ENCODE results near the gene NUP210. TPM values are rescaled to one million over a fixed set of nuclear protein-coding genes. Genes with fewer than 3 reads are reported as not detected.
A peak's percentile ranks its signal among the peaks of the same experiment; 100 is the strongest.

Gene NUP210
- total RNA-seq, 3 donors from 2014 or later (not counting 1 experiment from before 2014, with no cell fraction given) = 156 to 194 (median 179) TPM

- no peaks in the 10 kb centered on the region for H3K9me3 Mint-ChIP-seq
- Histone ChIP-seq H3K27me3 (ENCODE audit: control insufficient read depth, insufficient read depth, low read length) (no peaks in the 10 kb centered on the region), H3K36me3 (ENCODE audit: control insufficient read depth, insufficient read depth, low read length) (peaks cover 93% of the 10 kb centered on the region), H3K9me3 (ENCODE audit: control insufficient read depth, insufficient read depth, low read length) (no peaks in the 10 kb centered on the region), H3K27ac (ENCODE audit: low read length) (no peak overlapping the region), H3K4me3 (ENCODE audit: low read length) (no peak overlapping the region), H3K4me1 (ENCODE audit: control insufficient read depth, insufficient read depth, low read length) (peaks cover 16% of the 10 kb centered on the region)
- DNase-seq (no peak), ATAC-seq (no peak)
- H3K4me3 Mint-ChIP-seq = no peak overlapping the region
- no peaks in the 10 kb centered on the region for H3K27me3 Mint-ChIP-seq (ENCODE audit: low read depth in 2 of 2)
- intact Hi-C loops (cut with micrococcal nuclease) = no loop called here
- peaks cover 5 to 45% of the 10 kb centered on the region in 2 donors for H3K4me1 Mint-ChIP-seq
- H3K27ac Mint-ChIP-seq = peak overlapping the region in 1 of 2 donors; percentile 13
- no peak for TF ChIP-seq CTCF (IDR thresholded peaks at IDR 0.05)
- 95% methylated on average over 11 of the region's 11 CpGs for WGBS (ENCODE audit: insufficient coverage)
- H3K36me3 Mint-ChIP-seq = peaks cover 11% of the 10 kb centered on the region
Observed at GRCh38 chr3:13357074-13357473, 63.0 kb downstream of the NUP210 start.

- H3K4me3 Mint-ChIP-seq = no peak overlapping the region
- Histone ChIP-seq H3K4me3 (ENCODE audit: low read length) (no peak overlapping the region), H3K9me3 (ENCODE audit: control insufficient read depth, insufficient read depth, low read length) (no peaks in the 10 kb centered on the region), H3K36me3 (ENCODE audit: control insufficient read depth, insufficient read depth, low read length) (peaks cover 91% of the 10 kb centered on the region), H3K4me1 (ENCODE audit: control insufficient read depth, insufficient read depth, low read length) (peaks cover 16% of the 10 kb centered on the region), H3K27ac (ENCODE audit: low read length) (no peak overlapping the region), H3K27me3 (ENCODE audit: control insufficient read depth, insufficient read depth, low read length) (no peaks in the 10 kb centered on the region)
- TF ChIP-seq CTCF (IDR thresholded peaks at IDR 0.05) = no peak
- H3K9me3 Mint-ChIP-seq = no peaks in the 10 kb centered on the region
- DNase-seq (no peak), ATAC-seq (no peak)
- H3K27ac Mint-ChIP-seq = peak overlapping the region; percentile 26 to 63
- H3K36me3 Mint-ChIP-seq = peaks cover 30% of the 10 kb centered on the region
- H3K4me1 Mint-ChIP-seq = peaks cover 5 to 43% of the 10 kb centered on the region in 2 donors
- intact Hi-C loops (cut with micrococcal nuclease) = no loop called here
- H3K27me3 Mint-ChIP-seq (ENCODE audit: low read depth in 2 of 2) = no peaks in the 10 kb centered on the region
- 84% methylated on average over 13 of the region's 13 CpGs for WGBS (ENCODE audit: insufficient coverage)
Observed at GRCh38 chr3:13353936-13354542, 66.1 kb downstream of the NUP210 start.

GRCh38 chr3:13353506-13353905 is 66.6 kb downstream of the NUP210 start:
- H3K4me1 Mint-ChIP-seq = peaks cover 5 to 45% of the 10 kb centered on the region in 2 donors
- no peak overlapping the region for H3K27ac ChIP-seq (ENCODE audit: low read length)
- ATAC-seq (no peak), DNase-seq (no peak)
- 80% methylated on average over 3 of the region's 5 CpGs for WGBS (ENCODE audit: insufficient coverage)
- peaks cover 16% of the 10 kb centered on the region for H3K4me1 ChIP-seq (ENCODE audit: control insufficient read depth, insufficient read depth, low read length)
- H3K27me3 Mint-ChIP-seq (ENCODE audit: low read depth in 2 of 2) = no peaks in the 10 kb centered on the region
- no peaks in the 10 kb centered on the region for H3K9me3 ChIP-seq (ENCODE audit: control insufficient read depth, insufficient read depth, low read length)
- TF ChIP-seq CTCF (IDR thresholded peaks at IDR 0.05) = no peak
- H3K36me3 ChIP-seq (ENCODE audit: control insufficient read depth, insufficient read depth, low read length) = peaks cover 89% of the 10 kb centered on the region
- H3K27ac Mint-ChIP-seq = peak overlapping the region; percentile 37 to 63
- no peak overlapping the region for H3K4me3 ChIP-seq (ENCODE audit: low read length)
- peaks cover 30% of the 10 kb centered on the region for H3K36me3 Mint-ChIP-seq
- intact Hi-C loops (cut with micrococcal nuclease) = no loop called here
- no peaks in the 10 kb centered on the region for H3K27me3 ChIP-seq (ENCODE audit: control insufficient read depth, insufficient read depth, low read length)
- no peak overlapping the region for H3K4me3 Mint-ChIP-seq
- no peaks in the 10 kb centered on the region for H3K9me3 Mint-ChIP-seq

- Histone ChIP-seq H3K4me1 (ENCODE audit: control insufficient read depth, insufficient read depth, low read length) (peaks cover 20% of the 10 kb centered on the region), H3K27ac (ENCODE audit: low read length) (no peak overlapping the region), H3K27me3 (ENCODE audit: control insufficient read depth, insufficient read depth, low read length) (no peaks in the 10 kb centered on the region), H3K4me3 (ENCODE audit: low read length) (no peak overlapping the region), H3K36me3 (ENCODE audit: control insufficient read depth, insufficient read depth, low read length) (peaks cover 89% of the 10 kb centered on the region), H3K9me3 (ENCODE audit: control insufficient read depth, insufficient read depth, low read length) (no peaks in the 10 kb centered on the region)
- Mint-ChIP-seq H3K36me3 (peaks cover 27% of the 10 kb centered on the region), H3K27ac (peak overlapping the region; percentile 37 to 63), H3K4me1 (peaks cover 5 to 44% of the 10 kb centered on the region in 2 donors), H3K9me3 (no peaks in the 10 kb centered on the region), H3K4me3 (no peak overlapping the region), H3K27me3 (ENCODE audit: low read depth in 2 of 2) (no peaks in the 10 kb centered on the region)
- TF ChIP-seq CTCF (IDR thresholded peaks at IDR 0.05) = no peak
- ATAC-seq = peak in 2 of 3 donors; percentile 50 to 71
- DNase-seq = no peak
- WGBS (ENCODE audit: insufficient coverage) = 30% methylated on average over 7 of the region's 7 CpGs
- intact Hi-C loops (cut with micrococcal nuclease) = no loop called here
Observed at GRCh38 chr3:13352621-13353131, 67.4 kb downstream of the NUP210 start.

All from natural killer cell (primary cell).